ENCODE data around the gene SLC6A9.

GRCh38 chr1:44072204-44072603 is 40.9 kb upstream of the SLC6A9 start:
- TF ChIP-seq POLR2AphosphoS5 (IDR thresholded peaks at IDR 0.05) (no peak), CTCF (IDR thresholded peaks at IDR 0.05) (no peak), POLR2A (IDR thresholded peaks at IDR 0.05) (no peak), EP300 (IDR thresholded peaks at IDR 0.05) (no peak)

All from suprapubic skin (tissue), 4 donors.